GM13977 (cell line): Measurements from ENCODE around the gene SEMA4D.

ENCODE experiments used
- DNase-seq: peaks from one replicate; pipeline ENCODE4 v3.0.0; 2012; ENCODE audit warnings: low spot score
- CTCF ChIP-seq: IDR thresholded peaks from 2 replicates; pipeline ENCODE4 v1.5.1; 2012; ENCODE audit warnings: mild to moderate bottlenecking, control low read depth; ENCODE audit not compliant: insufficient read depth; ENCODE audit errors: extremely low read depth, missing control alignments
- in situ Hi-C: fragments of 300-500 bp; cut with MboI; formaldehyde crosslinking; loops from one replicate; pipeline ENCODE4 v1.12.0; 2022; ENCODE audit warnings: low sequenced_read_pairs, low pct_unique_long_range_greater_than_20kb, mixed read lengths, inconsistent platforms; ENCODE audit not compliant: unreplicated experiment

The SEMA4D gene

GRCh38 chr9:89536145-89536574 lies 38.2 kb upstream of the SEMA4D start:
- TF ChIP-seq CTCF: no peak
- in situ Hi-C loops: no loop called here
- DNase-seq: no peak

DNA sequence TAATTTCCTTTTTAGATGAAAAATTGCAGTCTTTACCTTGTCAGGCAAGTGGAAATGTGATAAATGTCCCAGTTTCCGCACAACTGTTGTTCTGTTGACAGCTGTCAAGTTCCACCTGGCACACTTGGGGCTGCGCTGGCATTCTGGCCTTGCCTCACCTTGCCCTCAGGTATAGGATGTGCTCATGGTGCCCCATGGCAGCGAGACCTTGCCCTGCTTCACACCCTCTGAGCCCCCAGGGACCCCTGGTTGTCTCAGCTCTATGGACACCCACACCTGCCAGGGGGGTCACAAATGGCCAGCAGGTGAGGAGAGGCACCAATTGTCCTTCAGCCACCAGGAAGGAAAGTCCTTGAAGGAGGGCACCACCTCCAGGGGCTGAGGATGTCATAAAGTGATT lies 37.5 kb upstream of the SEMA4D start:
- TF ChIP-seq CTCF: no peak
- in situ Hi-C loops: no loop called here
- no peak for DNase-seq

GRCh38 chr9:89534515-89535287 lies 36.8 kb upstream of the SEMA4D start:
- no peak for DNase-seq
- in situ Hi-C loops: no loop called here
- no peak for TF ChIP-seq CTCF

GRCh38 chr9:89533411-89534095 lies 35.6 kb upstream of the SEMA4D start:
- in situ Hi-C loops: no loop called here
- no peak for DNase-seq
- TF ChIP-seq CTCF: no peak

DNA sequence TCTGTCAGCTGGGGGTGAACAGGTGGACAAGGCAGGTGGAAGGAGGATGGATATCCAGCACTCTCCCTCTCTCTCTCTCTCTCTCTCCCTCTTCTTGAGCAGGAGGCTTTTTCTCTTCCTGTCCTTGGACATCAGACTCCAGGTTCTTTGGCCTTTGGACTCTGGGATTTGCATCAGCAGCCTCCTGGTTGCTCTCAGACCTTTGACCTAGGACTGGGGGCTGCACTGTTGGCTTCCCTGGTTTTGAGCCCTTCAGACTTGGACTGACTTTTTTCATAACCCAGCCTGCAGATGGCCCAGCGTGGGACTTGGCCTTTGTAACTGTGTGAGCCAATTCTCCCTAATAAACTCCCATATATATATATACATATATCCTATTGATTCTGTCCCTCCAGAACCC lies 35.0 kb upstream of the SEMA4D start:
- in situ Hi-C loops: no loop called here
- no peak for TF ChIP-seq CTCF
- DNase-seq: no peak

- in situ Hi-C loops: no loop called here
Measured at GRCh38 chr9:89532478-89532877, 34.6 kb upstream of the SEMA4D start.

More at GRCh38 chr9:89532478-89532877, 34.6 kb upstream of the SEMA4D start:
- no peak for DNase-seq
- TF ChIP-seq CTCF: no peak
